SK-N-SH treated with all-trans-retinoic acid at 6 μM for 48 hours (cell line): ENCODE data around the gene DLG2.

ENCODE experiments used
- ARNTL ChIP-seq: fragments of 450-650 bp; formaldehyde crosslinking; IDR thresholded peaks from 2 replicates; pipeline ENCODE4 v1.5.0; 2020; ENCODE audit warnings: low read depth, mild to moderate bottlenecking, moderate library complexity, borderline replicate concordance
- CREB5 ChIP-seq: fragments of 250-450 bp; sonication (Bioruptor Pico); IDR thresholded peaks from 2 replicates; pipeline ENCODE4 v1.5.1; 2020; ENCODE audit warnings: low read depth, mild to moderate bottlenecking, moderate library complexity
- CSRNP3 ChIP-seq: fragments of 250-450 bp; sonication (Bioruptor Pico); IDR thresholded peaks from 2 replicates; pipeline ENCODE4 v1.5.1; 2021; ENCODE audit warnings: mild to moderate bottlenecking, moderate library complexity
- ESRRG ChIP-seq: fragments of 250-450 bp; sonication (Bioruptor Pico); IDR thresholded peaks from 2 replicates; pipeline ENCODE4 v1.6.1; 2021; ENCODE audit warnings: mild to moderate bottlenecking
- GLIS3 ChIP-seq: fragments of 250-450 bp; sonication (Bioruptor Pico); IDR thresholded peaks from 2 replicates; pipeline ENCODE4 v1.5.0; 2020; ENCODE audit warnings: mild to moderate bottlenecking, moderate library complexity
- OSR1 ChIP-seq: fragments of 250-450 bp; sonication (Bioruptor Pico); IDR thresholded peaks from 2 replicates; pipeline ENCODE4 v1.8.0; 2022; ENCODE audit warnings: moderate library complexity, mild to moderate bottlenecking, inconsistent platforms
- PATZ1 ChIP-seq: fragments of 250-450 bp; sonication (Bioruptor Pico); IDR thresholded peaks from 2 replicates; pipeline ENCODE4 v1.8.0; 2020; ENCODE audit warnings: mild to moderate bottlenecking, moderate library complexity, borderline replicate concordance
- RARB ChIP-seq: fragments of 250-450 bp; sonication (Bioruptor Pico); IDR thresholded peaks from 2 replicates; pipeline ENCODE4 v1.8.0; 2021; ENCODE audit warnings: mild to moderate bottlenecking, moderate library complexity
- TOX ChIP-seq: fragments of 250-450 bp; sonication (Bioruptor Pico); IDR thresholded peaks from 2 replicates; pipeline ENCODE4 v1.8.0; 2021; ENCODE audit warnings: mild to moderate bottlenecking, moderate library complexity, borderline replicate concordance
- ZFP3 ChIP-seq: fragments of 250-450 bp; sonication (Bioruptor Pico); IDR thresholded peaks from 2 replicates; pipeline ENCODE4 v1.5.0; 2020; ENCODE audit warnings: mild to moderate bottlenecking, moderate library complexity
- ZFP30 ChIP-seq: fragments of 450-650 bp; formaldehyde crosslinking; IDR thresholded peaks from 2 replicates; pipeline ENCODE4 v1.5.0; 2022; ENCODE audit warnings: mild to moderate bottlenecking, moderate library complexity
- ZNF8 ChIP-seq: fragments of 450-650 bp; formaldehyde crosslinking; IDR thresholded peaks from 2 replicates; pipeline ENCODE4 v1.5.0; 2020; ENCODE audit warnings: mild to moderate bottlenecking, moderate library complexity

GRCh38 chr11:83629775-83630174 lies 1997.4 kb downstream of the DLG2 start:
- TF ChIP-seq RARB (CRISPR knock-in tag) = no peak
- no peak for TF ChIP-seq ESRRG (CRISPR knock-in tag)
- no peak for TF ChIP-seq ZFP3 (CRISPR knock-in tag)
- no peak for TF ChIP-seq ARNTL (CRISPR knock-in tag)
- no peak for TF ChIP-seq ZFP30
- no peak for TF ChIP-seq CSRNP3
- TF ChIP-seq TOX (CRISPR knock-in tag) = no peak
- no peak for TF ChIP-seq OSR1
- no peak for TF ChIP-seq CREB5 (CRISPR knock-in tag)
- TF ChIP-seq ZNF8 (CRISPR knock-in tag) = no peak
- no peak for TF ChIP-seq GLIS3
- no peak for TF ChIP-seq PATZ1 (CRISPR knock-in tag)
